Measurements from ENCODE around the gene CRABP2.

Gene CRABP2

DNA sequence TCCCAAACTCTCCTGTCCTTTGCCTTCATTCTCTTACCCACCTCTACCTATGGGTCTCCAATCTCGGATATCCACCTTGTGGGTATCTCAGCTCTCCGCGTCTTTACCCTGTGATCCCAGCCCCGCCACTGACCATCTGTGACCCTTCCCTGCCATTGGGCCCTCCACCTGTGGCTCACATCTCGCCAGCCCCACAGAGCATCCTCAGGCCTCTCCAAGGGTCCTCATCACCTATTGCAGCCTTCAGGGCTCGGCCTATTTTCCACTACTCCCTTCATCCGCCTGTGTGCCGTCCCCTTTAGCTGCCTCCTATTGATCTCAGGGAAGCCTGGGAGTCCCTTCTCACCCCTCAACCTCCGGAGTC is 52.4 kb downstream of the CRABP2 start:
- no peak for DNase-seq

DNA sequence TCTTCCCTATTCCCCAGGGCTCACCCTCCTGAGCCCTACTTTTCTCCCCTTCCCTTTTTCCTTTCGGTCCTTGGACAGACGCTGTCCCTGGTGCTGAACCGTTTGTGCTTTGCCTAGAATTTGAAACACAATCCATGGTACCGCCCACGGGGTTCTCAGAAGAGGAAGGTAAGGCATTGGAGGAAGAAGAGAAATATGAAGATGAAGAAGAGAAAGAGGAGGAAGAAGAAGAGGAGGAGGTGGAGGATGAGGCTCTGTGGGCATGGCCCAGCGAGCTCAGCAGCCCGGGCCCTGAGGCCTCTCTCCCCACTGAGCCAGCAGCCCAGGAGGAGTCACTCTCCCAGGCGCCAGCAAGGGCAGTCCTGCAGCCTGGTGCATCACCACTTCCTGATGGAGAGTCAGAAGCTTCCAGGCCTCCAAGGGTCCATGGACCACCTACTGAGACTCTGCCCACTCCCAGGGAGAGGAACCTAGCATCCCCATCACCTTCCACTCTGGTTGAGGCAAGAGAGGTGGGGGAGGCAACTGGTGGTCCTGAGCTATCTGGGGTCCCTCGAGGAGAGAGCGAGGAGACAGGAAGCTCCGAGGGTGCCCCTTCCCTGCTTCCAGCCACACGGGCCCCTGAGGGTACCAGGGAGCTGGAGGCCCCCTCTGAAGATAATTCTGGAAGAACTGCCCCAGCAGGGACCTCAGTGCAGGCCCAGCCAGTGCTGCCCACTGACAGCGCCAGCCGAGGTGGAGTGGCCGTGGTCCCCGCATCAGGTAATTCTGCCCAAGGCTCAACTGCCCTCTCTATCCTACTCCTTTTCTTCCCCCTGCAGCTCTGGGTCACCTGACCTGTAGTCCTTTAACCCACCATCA is 53.0 kb downstream of the CRABP2 start:
- DNase-seq = no peak

All from stimulated activated CD4-positive, alpha-beta T cell treated with anti-CD3 and anti-CD28 coated beads, Interleukin-2, amount 100 ng/mL, for 48 hours (primary cell).